B cell (primary cell): ENCODE data around the gene TNFSF8.

Source experiments
- EZH2 ChIP-seq: IDR thresholded peaks from 2 replicates; pipeline ENCODE4 v1.6.1; 2012; ENCODE audit warnings: borderline replicate concordance, low read depth, mild to moderate bottlenecking, moderate library complexity, low read length; ENCODE audit not compliant: insufficient read depth, poor library complexity, severe bottlenecking
- TF ChIP-seq, protein P1 (sequence below): fragments of 200-600 bp; IDR thresholded peaks from one replicate; pipeline ENCODE4 v1.8.0; 2022; ENCODE audit warnings: antibody characterized with exemption, mild to moderate bottlenecking

DNA sequence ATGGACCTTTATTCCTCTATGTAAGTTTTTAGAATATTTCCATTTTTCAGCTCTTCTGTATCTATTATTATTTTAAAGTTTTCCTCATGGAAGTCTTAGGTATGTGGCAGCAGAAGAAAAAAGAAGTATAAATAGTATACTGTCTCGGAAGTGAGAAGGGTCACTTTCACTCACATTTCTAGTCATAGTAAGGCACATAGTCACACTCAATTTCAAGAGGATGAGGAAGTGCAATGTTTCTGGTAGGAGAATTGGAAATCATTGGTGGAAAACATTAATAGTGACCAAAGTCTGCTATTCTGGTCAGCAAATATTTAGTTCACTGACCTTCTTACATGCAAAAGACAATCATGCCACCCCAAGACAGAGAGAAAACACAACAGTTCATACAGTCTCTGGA is 35.2 kb upstream of the TNFSF8 start:
- TF ChIP-seq, protein P1, sequence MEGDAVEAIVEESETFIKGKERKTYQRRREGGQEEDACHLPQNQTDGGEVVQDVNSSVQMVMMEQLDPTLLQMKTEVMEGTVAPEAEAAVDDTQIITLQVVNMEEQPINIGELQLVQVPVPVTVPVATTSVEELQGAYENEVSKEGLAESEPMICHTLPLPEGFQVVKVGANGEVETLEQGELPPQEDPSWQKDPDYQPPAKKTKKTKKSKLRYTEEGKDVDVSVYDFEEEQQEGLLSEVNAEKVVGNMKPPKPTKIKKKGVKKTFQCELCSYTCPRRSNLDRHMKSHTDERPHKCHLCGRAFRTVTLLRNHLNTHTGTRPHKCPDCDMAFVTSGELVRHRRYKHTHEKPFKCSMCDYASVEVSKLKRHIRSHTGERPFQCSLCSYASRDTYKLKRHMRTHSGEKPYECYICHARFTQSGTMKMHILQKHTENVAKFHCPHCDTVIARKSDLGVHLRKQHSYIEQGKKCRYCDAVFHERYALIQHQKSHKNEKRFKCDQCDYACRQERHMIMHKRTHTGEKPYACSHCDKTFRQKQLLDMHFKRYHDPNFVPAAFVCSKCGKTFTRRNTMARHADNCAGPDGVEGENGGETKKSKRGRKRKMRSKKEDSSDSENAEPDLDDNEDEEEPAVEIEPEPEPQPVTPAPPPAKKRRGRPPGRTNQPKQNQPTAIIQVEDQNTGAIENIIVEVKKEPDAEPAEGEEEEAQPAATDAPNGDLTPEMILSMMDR = no peak
- TF ChIP-seq EZH2 = no peak
